SK-N-SH treated with all-trans-retinoic acid at 6 μM for 48 hours (cell line): ENCODE data around the gene CPNE8.

Experiments
- ATAC-seq: fragments of 200-7000 bp; cut with Tn5 transposase; 3 replicates; pipeline ENCODE4 v1.9.1; 2020; ENCODE audit warnings: mild to moderate bottlenecking, moderate library complexity
- ZNF70 ChIP-seq: fragments of 450-650 bp; formaldehyde crosslinking; IDR thresholded peaks from 2 replicates; pipeline ENCODE4 v1.5.0; 2020; ENCODE audit warnings: mild to moderate bottlenecking, moderate library complexity

The CPNE8 gene

GRCh38 chr12:38607295-38607694, 298.1 kb downstream of the CPNE8 start:
- TF ChIP-seq ZNF70 (CRISPR knock-in tag) = no peak

More at GRCh38 chr12:38607295-38607694, 298.1 kb downstream of the CPNE8 start:
- ATAC-seq = no peak
